Activated gamma-delta T cell treated with anti-CD3 and anti-CD28 coated beads, Interleukin-2, amount 50 U/mL, for 16 hours (primary cell): Measurements from ENCODE around the gene TIMELESS.
"Not testable (repeated sequence)": the region's sequence is repeated elsewhere in the genome, so short reads cannot be mapped to it uniquely, and the experiment has no call there.

Experiments used
- DNase-seq: peaks from one replicate; pipeline ENCODE4 v3.0.0-alpha.2; 2020; ENCODE audit warnings: low read depth

TIMELESS gene

DNA sequence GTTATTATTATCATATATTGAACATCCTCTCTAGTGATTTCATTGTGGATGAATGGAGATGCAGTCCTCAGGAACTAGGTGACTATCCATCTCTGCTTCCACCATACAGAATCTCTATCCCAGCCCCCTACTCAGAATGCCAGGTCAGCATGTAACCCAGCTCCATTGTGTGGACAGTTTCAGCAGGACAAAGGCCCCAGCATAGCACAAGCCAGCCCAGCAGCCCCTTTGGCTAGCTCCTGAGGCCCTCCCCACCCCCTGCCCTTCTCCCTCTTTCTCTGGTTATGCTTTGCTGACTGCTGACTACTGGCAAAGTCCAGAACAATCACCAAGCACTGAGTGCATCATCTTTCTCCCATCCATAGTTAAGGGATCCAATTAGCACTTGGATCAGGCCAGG is 13.3 kb upstream of the TIMELESS start:
- DNase-seq: no peak

- DNase-seq: no peak
These were observed 12.3 kb upstream of the TIMELESS start for GRCh38 chr12:56461235-56462159.

- DNase-seq: no peak
These were observed 8.6 kb upstream of the TIMELESS start for GRCh38 chr12:56457817-56458216.

DNA sequence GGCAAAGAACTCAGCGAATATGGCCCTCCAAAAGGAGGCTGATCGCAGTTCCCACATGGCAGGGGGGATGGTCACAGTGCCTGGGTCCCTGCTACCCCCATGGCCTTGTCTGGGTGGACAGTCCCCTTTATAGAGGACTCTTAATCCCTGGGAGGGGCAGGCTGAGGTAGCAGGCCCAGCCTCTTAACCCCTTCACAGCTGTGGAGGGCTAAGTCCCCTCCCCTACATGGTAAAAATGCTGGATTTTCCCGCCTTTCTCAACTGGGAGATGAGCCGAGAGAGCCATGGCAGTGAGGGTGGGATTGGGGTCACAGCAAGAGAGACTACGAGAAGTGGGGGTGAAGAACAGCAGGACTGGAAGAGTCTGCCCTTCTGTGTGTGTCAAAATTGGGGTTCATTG is 5.3 kb upstream of the TIMELESS start, which contains the start of gene MIP:
TSS of gene MIP (minus strand) at position 101 of the 400 bp plus-strand sequence. CDS start at position 57, 44 bp downstream.
- no peak for DNase-seq

DNA sequence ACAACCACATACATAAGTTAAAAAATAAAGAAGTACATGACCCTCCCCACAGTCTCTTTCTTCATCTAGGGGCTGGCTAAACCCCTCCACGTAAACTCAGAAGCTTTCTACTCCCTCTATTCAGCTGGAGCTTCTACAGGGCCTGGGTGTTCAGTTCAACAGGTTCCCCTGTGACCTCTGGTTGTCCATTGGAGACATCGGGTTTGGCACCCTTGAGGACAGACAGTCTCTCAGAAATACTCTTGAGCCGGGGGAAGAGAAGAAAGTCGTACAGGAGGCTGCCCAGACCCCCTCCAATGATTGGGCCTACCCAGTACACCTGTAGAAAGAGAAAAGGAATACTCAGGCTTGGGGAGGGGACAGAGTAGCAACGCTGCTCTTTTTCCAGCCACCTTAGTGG is 1.9 kb upstream of the TIMELESS start:
- DNase-seq: no peak

DNA sequence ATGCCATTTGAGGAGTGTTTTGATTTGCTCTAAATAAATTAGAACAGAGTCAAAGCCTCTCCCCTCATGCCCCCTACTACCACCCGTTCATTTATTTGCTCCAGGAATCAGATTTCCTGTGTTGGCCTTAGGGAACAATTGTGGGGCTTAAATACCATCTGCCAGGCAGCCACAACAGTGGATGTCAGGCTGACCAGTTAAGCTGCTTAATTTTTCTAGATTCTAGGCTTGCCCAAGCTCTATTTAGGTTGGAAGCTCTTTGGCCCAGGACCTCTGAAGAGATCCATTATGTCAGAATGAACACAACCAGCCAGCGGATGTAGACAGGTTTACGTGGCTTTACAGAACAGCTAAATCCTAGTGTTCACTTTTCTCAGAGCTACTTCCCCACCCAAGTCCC is 1.0 kb upstream of the TIMELESS start:
- no peak for DNase-seq

DNA sequence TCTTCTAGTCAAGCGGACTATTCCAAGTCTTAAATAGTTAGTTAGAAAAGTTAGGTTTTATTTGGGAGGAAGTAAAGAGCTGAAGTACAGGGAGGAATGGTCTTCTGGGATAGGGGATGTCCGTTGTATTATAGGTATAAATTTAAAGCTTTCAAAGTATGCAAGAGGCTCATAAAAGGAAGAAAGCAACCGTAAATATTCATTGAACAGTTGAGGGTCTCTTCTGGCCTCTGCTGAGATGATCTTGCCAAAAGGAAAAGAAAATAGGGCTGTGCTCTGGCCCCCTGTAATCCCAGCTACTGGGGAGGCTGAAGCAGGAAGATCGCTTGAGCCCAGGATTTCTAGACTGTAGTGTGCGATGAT is 377 bp upstream of the TIMELESS start:
- no peak for DNase-seq

DNA sequence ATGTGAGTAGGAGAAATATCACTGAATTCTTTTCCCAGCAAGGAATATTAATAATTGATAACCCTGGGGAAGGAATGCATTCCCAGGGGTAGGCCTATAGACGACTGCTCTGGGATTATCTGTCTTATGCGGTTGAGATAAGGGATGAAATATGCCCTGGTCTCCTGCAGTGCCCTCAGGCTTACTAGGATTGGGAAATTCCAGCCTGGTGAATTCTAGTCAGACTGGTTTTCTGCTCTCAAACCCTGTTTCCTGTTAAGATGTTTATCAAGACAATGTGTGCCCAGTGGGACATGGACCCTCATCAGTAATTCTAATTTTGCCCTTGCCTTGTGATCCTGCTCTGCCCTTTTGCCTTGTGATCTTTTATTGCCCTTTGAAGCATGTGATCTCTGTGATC is 6.0 kb downstream of the TIMELESS start:
- not testable (repeated sequence) for DNase-seq

- DNase-seq: no peak
These were observed 11.6 kb downstream of the TIMELESS start for GRCh38 chr12:56437430-56438176.

DNA sequence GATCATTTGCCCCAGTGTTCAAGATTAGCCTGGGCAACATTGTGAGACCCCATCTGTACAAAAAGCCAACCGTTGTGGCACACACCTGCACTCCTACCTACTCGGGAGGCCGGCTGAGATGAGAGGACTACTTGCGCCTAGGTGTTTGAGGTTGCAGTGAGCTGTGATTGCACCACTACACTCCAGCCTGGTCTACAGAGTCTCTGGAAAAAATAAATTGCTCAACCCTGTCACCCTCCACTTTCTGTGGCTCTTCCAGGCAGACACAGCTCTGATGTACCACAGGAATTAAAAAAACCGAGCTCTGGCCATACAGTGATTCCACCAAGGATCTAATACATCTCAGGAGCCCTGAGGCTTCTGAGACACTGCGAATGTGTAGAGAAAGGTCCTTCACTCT is 14.4 kb downstream of the TIMELESS start:
- no peak for DNase-seq

GRCh38 chr12:56431850-56432249 is 17.4 kb downstream of the TIMELESS start:
- no peak for DNase-seq

- DNase-seq: no peak
These were observed 17.9 kb downstream of the TIMELESS start for GRCh38 chr12:56431288-56431687.

DNA sequence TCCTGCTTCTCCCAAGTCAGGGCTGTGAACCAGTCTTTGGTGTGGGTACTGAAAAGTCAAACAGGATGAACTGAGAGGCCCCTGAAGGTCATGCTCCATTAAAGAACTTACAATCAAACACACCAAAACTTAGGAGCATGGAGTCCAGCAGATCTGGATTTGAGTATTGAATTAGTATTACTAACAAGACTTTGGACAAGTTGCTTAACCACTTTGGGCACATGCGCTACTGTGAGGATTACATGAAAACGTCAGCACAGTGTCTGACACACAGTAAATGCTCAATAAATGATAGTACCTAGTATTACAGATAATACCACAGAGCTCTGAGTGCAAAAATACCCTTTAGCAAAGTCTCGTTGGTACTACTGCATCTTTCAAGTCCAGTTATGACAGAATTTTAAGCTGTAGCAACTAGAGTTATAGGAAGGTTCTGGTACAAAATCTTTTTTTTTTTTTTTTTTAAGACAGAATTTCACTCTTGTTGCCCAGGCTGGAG is 23.2 kb downstream of the TIMELESS start:
- DNase-seq: no peak

DNA sequence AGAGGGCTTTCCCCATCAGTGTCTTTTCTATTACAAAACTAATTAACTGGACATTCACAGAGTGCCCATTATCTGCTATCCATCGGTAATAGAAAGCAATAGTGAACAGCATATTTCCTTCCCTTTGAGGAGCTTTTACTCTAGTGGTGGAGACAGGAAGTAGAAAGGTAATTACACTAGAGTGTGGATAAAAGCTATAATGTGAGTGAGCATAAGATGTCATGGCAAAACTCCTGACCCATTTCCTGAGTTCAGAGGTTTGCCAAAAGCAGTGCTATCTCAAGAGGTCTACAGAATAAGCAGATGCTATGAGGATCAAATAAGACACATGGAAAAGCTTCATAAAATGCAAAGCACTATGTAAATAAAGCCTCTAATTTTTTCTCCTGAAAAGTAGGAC is 24.0 kb downstream of the TIMELESS start:
- DNase-seq: no peak

- DNase-seq: no peak
These were observed 28.8 kb downstream of the TIMELESS start for GRCh38 chr12:56420411-56420810.

DNA sequence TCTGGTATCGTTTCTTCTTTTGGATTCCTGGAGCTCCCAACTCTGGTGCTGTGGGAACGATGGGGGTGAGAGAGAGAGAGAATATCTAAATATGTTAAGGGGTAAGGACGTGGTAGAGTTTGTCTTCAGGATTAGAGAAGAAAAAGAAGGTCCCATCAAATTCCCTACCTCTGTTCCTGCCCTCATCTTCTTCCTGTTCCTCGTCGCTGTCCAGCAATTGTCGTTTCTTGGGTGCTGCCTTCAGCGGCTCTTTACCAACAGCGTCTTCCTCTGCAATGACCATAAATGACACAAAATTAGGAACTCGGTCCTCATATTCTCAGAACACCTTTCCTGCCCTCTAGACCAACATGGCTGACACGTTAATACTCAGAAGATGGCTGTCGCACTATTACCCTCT is 31.5 kb downstream of the TIMELESS start:
- DNase-seq: no peak

DNA sequence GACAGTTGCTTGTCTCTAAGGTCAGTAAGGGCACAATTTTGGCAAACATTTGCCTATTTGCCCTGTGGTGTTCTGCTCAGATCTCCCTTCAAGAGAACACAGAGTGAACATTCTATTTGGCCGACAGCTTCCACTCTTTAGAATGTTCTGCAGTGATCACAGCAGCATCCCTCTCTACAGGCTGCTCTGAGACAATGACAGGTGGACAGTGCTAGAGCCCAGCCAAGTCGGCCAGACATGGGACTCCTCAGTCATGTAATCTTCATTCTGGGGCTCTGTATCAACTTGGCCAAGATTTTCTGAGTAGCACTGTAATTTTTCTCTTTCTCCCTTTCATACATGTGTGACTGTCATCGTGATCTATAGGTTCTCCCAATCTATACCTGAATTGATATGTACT is 34.8 kb downstream of the TIMELESS start:
- DNase-seq: no peak

DNA sequence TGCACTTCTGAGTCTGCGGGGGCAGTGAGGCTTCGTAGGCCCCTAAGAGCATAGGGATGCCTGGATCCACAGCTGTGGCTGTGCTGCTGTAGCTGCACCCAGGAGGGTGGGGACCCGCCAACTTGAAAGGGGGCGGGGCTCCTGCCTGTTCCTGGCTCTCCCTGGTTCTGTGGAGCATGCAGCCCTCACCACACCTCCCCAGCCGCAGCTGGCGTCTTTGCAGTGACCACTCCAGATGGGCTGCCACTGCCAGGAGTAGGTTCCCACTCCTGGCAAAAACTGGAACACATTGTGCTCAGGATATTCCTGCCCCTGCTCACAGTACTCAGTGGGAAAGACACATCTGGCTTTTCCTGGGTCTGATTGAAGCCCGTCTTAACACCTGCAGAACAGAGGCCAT is 35.8 kb downstream of the TIMELESS start:
- no peak for DNase-seq

- no peak for DNase-seq
These were observed 37.2 kb downstream of the TIMELESS start for GRCh38 chr12:56411781-56412639.

DNA sequence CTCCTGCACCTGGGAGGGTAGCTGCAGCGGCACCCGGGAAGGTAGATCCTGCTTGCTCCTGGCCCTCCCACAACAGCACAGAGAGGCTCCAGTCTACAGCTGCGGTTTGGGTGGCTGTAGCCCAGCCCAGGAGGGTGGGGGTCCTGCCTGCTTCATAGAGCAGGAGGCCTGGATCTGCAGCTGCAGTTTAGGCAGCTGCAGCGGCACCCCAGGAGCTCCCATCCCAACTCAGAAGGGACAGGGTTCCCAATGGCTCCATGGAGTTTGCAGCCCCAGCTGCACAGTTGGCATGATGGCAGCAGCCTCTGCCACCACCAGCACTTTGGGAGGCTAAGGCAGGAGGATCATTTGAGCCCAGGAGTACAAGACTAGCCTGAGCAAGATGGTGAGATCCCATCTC is 38.5 kb downstream of the TIMELESS start:
- DNase-seq: no peak

DNA sequence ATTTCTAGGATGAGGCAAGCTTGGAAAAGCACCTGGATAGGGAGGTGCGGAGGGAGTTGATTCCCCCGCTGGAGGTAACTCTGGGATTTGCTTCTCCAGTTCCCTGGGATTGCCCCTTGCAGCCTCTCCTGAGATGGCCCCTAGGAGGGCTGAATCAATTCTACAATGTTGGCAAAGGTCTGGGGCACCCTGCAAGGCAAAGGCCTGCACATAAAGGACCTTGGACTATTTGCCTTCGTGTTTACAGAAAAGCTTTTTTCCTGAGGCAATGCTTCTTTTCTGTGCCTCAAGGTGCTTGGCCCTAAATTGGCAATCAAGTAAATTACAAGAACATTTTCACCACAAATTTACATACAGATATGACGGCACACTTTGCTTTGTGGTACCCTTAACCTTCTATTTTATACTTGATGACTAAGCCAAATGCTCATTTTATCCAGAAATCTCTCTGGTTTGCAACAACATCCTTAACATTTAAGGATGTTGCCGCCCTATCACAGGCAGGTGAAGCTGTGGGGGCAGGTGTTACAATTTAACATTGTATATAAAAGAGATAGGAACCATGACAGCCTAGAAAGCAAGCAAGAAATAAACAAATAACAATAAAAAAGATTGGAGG is 40.3 kb downstream of the TIMELESS start:
- no peak for DNase-seq

DNA sequence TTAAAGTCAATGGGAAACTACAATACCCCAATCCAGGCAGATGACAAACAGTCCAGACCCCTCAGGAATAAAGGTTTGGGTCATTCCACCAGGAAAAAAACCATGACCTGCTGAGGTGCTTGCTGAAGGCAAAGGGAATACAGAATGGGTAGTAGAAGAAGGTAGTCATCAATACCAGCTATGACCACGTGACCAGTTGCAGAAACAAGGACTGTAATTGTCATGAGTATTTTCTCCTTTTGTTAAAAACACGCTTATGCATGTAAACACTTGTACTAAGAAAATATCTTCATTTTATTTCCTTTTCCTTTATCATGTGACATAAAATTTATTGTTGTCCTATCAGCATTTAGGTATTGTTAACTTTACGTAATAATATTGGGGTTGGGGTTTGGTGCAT is 45.0 kb downstream of the TIMELESS start:
- DNase-seq: not testable (repeated sequence)
